ENCODE data around the gene OTX1. TPM values are rescaled to one million over a fixed set of nuclear protein-coding genes. Genes with fewer than 3 reads are reported as not detected.

OTX1 gene
- total and polyA plus RNA-seq, 2 of the 4 experiments (the other 2 are of a cell fraction), result 0.03 TPM; not detected in 1

GRCh38 chr2:63066265-63066664 is 15.6 kb downstream of the OTX1 start:
- no peak overlapping the region for H4K5ac ChIP-seq (ENCODE audit: low read depth, low read length)
- no peak overlapping the region for H3K14ac ChIP-seq (replicated peaks; ENCODE audit: low read depth, low read length)
- in situ Hi-C loops (cut with MboI; ENCODE audit: low sequenced_read_pairs), result no loop called here
- H3K4me3 ChIP-seq (ENCODE audit: insufficient read depth, low read depth, low read length), result no peak overlapping the region
- no peak overlapping the region for H3K9ac ChIP-seq (ENCODE audit: low read depth, low read length)
- H2BK5ac ChIP-seq (ENCODE audit: low read depth, low read length, poor library complexity, severe bottlenecking), result no peak overlapping the region
- no peak overlapping the region for H2BK20ac ChIP-seq (ENCODE audit: low read depth, low read length)
- DNase-seq, result no peak
- H4K91ac ChIP-seq (ENCODE audit: insufficient read depth, low read depth, low read length), result no peak overlapping the region
- H3K36me3 ChIP-seq (ENCODE audit: control insufficient read depth, insufficient read depth, low read length), result no peaks in the 10 kb centered on the region
- WGBS, 2 experiments (ENCODE audit: extremely low coverage in 2 of 2, insufficient read length in 1 of 2), result no CpG with 5 or more reads among the region's 3 CpGs
- H2AK9ac ChIP-seq (replicated peaks; ENCODE audit: low read depth, low read length, poor library complexity), result no peak overlapping the region
- no TSS peak for BruUV-seq (replicated peaks)
- no peaks in the 10 kb centered on the region for H3K4me1 ChIP-seq (ENCODE audit: control insufficient read depth, insufficient read depth, low read length)
- no peaks in the 10 kb centered on the region for H3K9me3 ChIP-seq (ENCODE audit: control insufficient read depth, insufficient read depth, low read length)
- H2AFZ ChIP-seq (replicated peaks; ENCODE audit: low read length, poor library complexity), result no peak overlapping the region
- CTCF ChIA-PET, result no interaction called here
- no peak overlapping the region for H3K18ac ChIP-seq (ENCODE audit: low read depth, low read length)
- H4K8ac ChIP-seq (ENCODE audit: low read depth in 2 of 2, low read length in 2 of 2), result no peak overlapping the region
- no peak overlapping the region for H3K4ac ChIP-seq (ENCODE audit: low read depth, low read length)
- no peak overlapping the region for H3K56ac ChIP-seq (ENCODE audit: extremely low read depth, insufficient read depth, low read length)
- H2BK120ac ChIP-seq (ENCODE audit: low read depth, low read length), result no peak overlapping the region
- peaks cover 29% of the 10 kb centered on the region for H3K27me3 ChIP-seq (ENCODE audit: control insufficient read depth, insufficient read depth, low read length)
- dilution Hi-C loops (cut with HindIII; ENCODE audit: low sequenced_read_pairs, unreplicated experiment), result no loop called here
- no peak overlapping the region for H3K23ac ChIP-seq (ENCODE audit: low read depth, low read length)
- no peaks in the 10 kb centered on the region for H4K20me1 ChIP-seq (ENCODE audit: insufficient read depth, low read length)
- intact Hi-C loops (cut with micrococcal nuclease), result no loop called here
- no peak overlapping the region for H2BK15ac ChIP-seq (ENCODE audit: low read depth, low read length)
- POLR2A ChIA-PET (ENCODE audit: unreplicated experiment), result no interaction called here
- ATAC-seq (ENCODE audit: low read depth), result no peak
- H3K9me1 ChIP-seq (ENCODE audit: insufficient read depth, low read length), result no peaks in the 10 kb centered on the region
- H3K79me1 ChIP-seq (ENCODE audit: low read depth in 1 of 2, low read length in 2 of 2), result no peaks in the 10 kb centered on the region
- H3K4me2 ChIP-seq (ENCODE audit: low read depth, low read length), result no peak overlapping the region
- TF ChIP-seq RAD21 (IDR thresholded peaks at IDR 0.05; ENCODE audit: low read length), result no peak
- TF ChIP-seq CTCF (conservative IDR thresholded peaks at IDR 0.05; ENCODE audit: low read depth, low read length), result no peak
- no peak for TF ChIP-seq MAFK (IDR thresholded peaks at IDR 0.05; ENCODE audit: low read depth, low read length)
- no peak for TF ChIP-seq BHLHE40 (IDR thresholded peaks at IDR 0.05; ENCODE audit: low read depth, low read length)
- TF ChIP-seq RCOR1 (IDR thresholded peaks at IDR 0.05; ENCODE audit: insufficient replicate concordance, low read length), result no peak
- TF ChIP-seq SMC3 (IDR thresholded peaks at IDR 0.05; ENCODE audit: low read depth, low read length), result no peak
- TF ChIP-seq MXI1 (IDR thresholded peaks at IDR 0.05; ENCODE audit: borderline replicate concordance, low read depth, low read length), result no peak
- TF ChIP-seq USF2 (IDR thresholded peaks at IDR 0.05; ENCODE audit: low read depth, low read length), result no peak
- TF ChIP-seq CEBPB (IDR thresholded peaks at IDR 0.05; ENCODE audit: low read depth, low read length), result no peak
- TF ChIP-seq FOS (IDR thresholded peaks at IDR 0.05; ENCODE audit: low read depth, low read length), result no peak
- no peak overlapping the region for H3K27ac ChIP-seq (ENCODE audit: insufficient read depth, low read length)
- H2AK5ac ChIP-seq (ENCODE audit: low read depth, low read length), result no peak overlapping the region

All from IMR-90 (cell line).